B cell (primary cell): ENCODE measurements around the gene TAF11L9. TPM values are rescaled to one million over a fixed set of nuclear protein-coding genes. Genes with fewer than 3 reads are reported as not detected.
"Not testable (repeated sequence)": the region's sequence is repeated elsewhere in the genome, so short reads cannot be mapped to it uniquely, and the experiment has no call there.

Source experiments
- ATAC-seq: fragments of 200-7000 bp; cut with Tn5 transposase; one replicate; pipeline ENCODE4 v1.10.0; 2021; ENCODE audit warnings: low read depth, mild to moderate bottlenecking, moderate number of reproducible peaks, moderate library complexity
- CTCF ChIA-PET: fragments of 350-600 bp; sonication (Branson Sonifier 250); formaldehyde crosslinking; loops from one replicate; lab custom pipeline; 2021; ENCODE audit warnings: antibody characterized with exemption, inconsistent platforms; lab: Charles Lee
- POLR2A ChIA-PET: fragments of 350-600 bp; sonication (Branson Sonifier 250); formaldehyde crosslinking; loops from one replicate; lab custom pipeline; 2021; ENCODE audit warnings: antibody characterized with exemption; lab: Charles Lee
- DNase-seq: peaks from one replicate; pipeline ENCODE4 v3.0.0; 2013
- H2AFZ ChIP-seq: 2 replicates; pipeline ENCODE4 v1.6.1; 2012; ENCODE audit warnings: mild to moderate bottlenecking, low read depth, low read length; ENCODE audit not compliant: insufficient read depth, poor library complexity, severe bottlenecking
- H3K27ac ChIP-seq, 2 donors: 1 replicate in 1 of 2; 2 replicates in 1 of 2; pipeline ENCODE4 v1.5.1; 2012 to 2013; ENCODE audit warnings: low read length in 2 of 2, mild to moderate bottlenecking in 2 of 2, moderate library complexity in 1 of 2
- H3K27me3 ChIP-seq, 4 experiments: fragments of 200-600 bp in 1 of 4; sonication (generic) in 1 of 4; replicated peaks in 1 of 4; 1 replicate in 2 of 4; 2 replicates in 2 of 4; pipeline versions ENCODE4 v1.6.1 to v1.7.0; 2013 to 2016; ENCODE audit warnings: low read length in 3 of 4, mild to moderate bottlenecking in 2 of 4, mixed read lengths in 1 of 4, moderate library complexity in 1 of 4; ENCODE audit not compliant: insufficient read depth in 4 of 4, control insufficient read depth in 3 of 4; ENCODE audit errors: control extremely low read depth in 1 of 4
- H3K36me3 ChIP-seq, 2 experiments: replicated peaks in 1 of 2; 1 replicate in 1 of 2; 2 replicates in 1 of 2; pipeline versions ENCODE4 v1.6.1 to v1.7.1; 2013; ENCODE audit warnings: low read length in 1 of 2; ENCODE audit not compliant: insufficient read depth in 2 of 2, control insufficient read depth in 1 of 2; ENCODE audit errors: control extremely low read depth in 1 of 2, extremely low read depth in 1 of 2
- H3K4me1 ChIP-seq, 2 donors: fragments of 200-600 bp in 1 of 2; sonication (generic) in 1 of 2; 1 replicate in 1 of 2; 2 replicates in 1 of 2; pipeline versions ENCODE4 v1.5.1 to v1.6.1; 2013 to 2017; ENCODE audit warnings: low read length in 2 of 2; ENCODE audit not compliant: control insufficient read depth in 2 of 2, insufficient read depth in 2 of 2
- H3K4me2 ChIP-seq: replicated peaks from 2 replicates; pipeline ENCODE3; 2012; ENCODE audit warnings: mild to moderate bottlenecking, low read depth, low read length; ENCODE audit not compliant: poor library complexity, severe bottlenecking
- H3K4me3 ChIP-seq, 5 experiments: fragments of 200-600 bp in 1 of 5; sonication (generic) in 1 of 5; 1 replicate in 3 of 5; 2 replicates in 2 of 5; pipeline versions ENCODE4 v1.5.1 to v1.7.0; 2011 to 2016; ENCODE audit warnings: low read length in 4 of 5, mild to moderate bottlenecking in 4 of 5, low read depth in 2 of 5, control low read depth in 1 of 5, moderate library complexity in 1 of 5; ENCODE audit not compliant: insufficient read depth in 1 of 5; ENCODE audit errors: control extremely low read depth in 1 of 5, extremely low read depth in 1 of 5
- H3K79me2 ChIP-seq: fragments of 200-600 bp; sonication (generic); one replicate; pipeline ENCODE4 v1.6.0; 2016; ENCODE audit warnings: low read length; ENCODE audit not compliant: control insufficient read depth, insufficient read depth
- H3K9ac ChIP-seq: fragments of 200-600 bp; sonication (generic); 2 replicates; pipeline ENCODE4 v1.6.1; 2017; ENCODE audit warnings: mild to moderate bottlenecking, low read length, moderate library complexity
- H3K9me3 ChIP-seq, 3 donors: one replicate each; pipeline versions ENCODE4 v1.6.1 to v1.7.1; 2013; ENCODE audit warnings: low read length in 2 of 3; ENCODE audit not compliant: control insufficient read depth in 2 of 3, insufficient read depth in 1 of 3; ENCODE audit errors: control extremely low read depth in 1 of 3
- H4K20me1 ChIP-seq: 2 replicates; pipeline ENCODE4 v1.6.0; 2012; ENCODE audit warnings: mild to moderate bottlenecking, low read length; ENCODE audit not compliant: insufficient read depth, control insufficient read depth, poor library complexity, severe bottlenecking
- H3K27ac Mint-ChIP-seq: one replicate; pipeline ENCODE4 v1.8.0; 2021; ENCODE audit warnings: mixed read lengths
- H3K27me3 Mint-ChIP-seq: one replicate; pipeline ENCODE4 v1.8.0; 2021; ENCODE audit warnings: mixed read lengths
- H3K4me1 Mint-ChIP-seq: one replicate; pipeline ENCODE4 v1.8.0; 2021; ENCODE audit warnings: mixed read lengths
- H3K4me3 Mint-ChIP-seq: one replicate; pipeline ENCODE4 v1.8.0; 2021; ENCODE audit warnings: mixed read lengths
- H3K9me3 Mint-ChIP-seq: one replicate; pipeline ENCODE4 v1.8.0; 2022; ENCODE audit warnings: mixed read lengths; ENCODE audit not compliant: insufficient read depth
- CTCF ChIP-seq: fragments of 200-600 bp; IDR thresholded peaks from one replicate; pipeline ENCODE4 v1.8.0; 2022; ENCODE audit warnings: antibody characterized with exemption, mild to moderate bottlenecking
- EZH2 ChIP-seq: IDR thresholded peaks from 2 replicates; pipeline ENCODE4 v1.6.1; 2012; ENCODE audit warnings: borderline replicate concordance, low read depth, mild to moderate bottlenecking, moderate library complexity, low read length; ENCODE audit not compliant: insufficient read depth, poor library complexity, severe bottlenecking
- WGBS: methylation state at CpG from one replicate; pipeline ENCODE4 v1.1.5; 2013; ENCODE audit warnings: missing lambda C conversion rate; ENCODE audit not compliant: insufficient coverage; 5-methylcytosine and 5-hydroxymethylcytosine counted together
- intact Hi-C: fragments of 100-400 bp; cut with micrococcal nuclease; formaldehyde crosslinking; loops from one replicate; pipeline ENCODE4 v1.10.0; 2022
- polyA plus RNA-seq: library from polyadenylated mRNA; depleted of rRNA; stranded (reverse); fragments of >200 nt; gene quantifications from 2 replicates; pipeline ENCODE4 v1.2.3, GENCODE V29; 2012
- total RNA-seq, 2 donors: library from RNA; stranded (reverse); fragments of 120-200 nt in 1 of 2; gene quantifications; 1 replicate in 1 of 2; 2 replicates in 1 of 2; pipeline versions ENCODE4 v1.2.3 to v1.2.4, GENCODE V29; 2013 to 2022

TAF11L9 gene
- total and polyA plus RNA-seq, 2 donors (not counting 1 experiment from before 2014, with no cell fraction given) = not detected

- peaks cover 3% of the 10 kb centered on the region for H3K9me3 Mint-ChIP-seq
- Histone ChIP-seq H3K4me2 (no peak overlapping the region), H3K27ac (no peak overlapping the region), H3K27me3 (no peaks in the 10 kb centered on the region), H3K4me1 (no peaks in the 10 kb centered on the region), H4K20me1 (no peaks in the 10 kb centered on the region), H3K36me3 (no peaks in the 10 kb centered on the region), H3K9ac (no peak overlapping the region), H3K9me3 (peaks cover 0 to 11% (median 0%) of the 10 kb centered on the region in 3 donors), H2AFZ (no peak overlapping the region), H3K79me2 (no peaks in the 10 kb centered on the region), H3K4me3 (no peak overlapping the region)
- no peaks in the 10 kb centered on the region for H3K4me1 Mint-ChIP-seq
- DNase-seq = no peak
- H3K4me3 Mint-ChIP-seq = no peak overlapping the region
- ATAC-seq = no peak
- ChIA-PET POLR2A (no interaction called here), CTCF (no interaction called here)
- 82% methylated on average over 2 of the region's 3 CpGs for WGBS
- no peak for TF ChIP-seq EZH2
- TF ChIP-seq CTCF = no peak
- no peak overlapping the region for H3K27ac Mint-ChIP-seq
- H3K27me3 Mint-ChIP-seq = peaks cover 4% of the 10 kb centered on the region
- intact Hi-C loops = no loop called here
Observed at GRCh38 chr5:17619354-17619753, 25.2 kb upstream of the TAF11L9 start.

- Mint-ChIP-seq H3K4me3 (no peak overlapping the region), H3K4me1 (no peaks in the 10 kb centered on the region), H3K9me3 (peaks cover 3% of the 10 kb centered on the region), H3K27me3 (no peaks in the 10 kb centered on the region), H3K27ac (no peak overlapping the region)
- H2AFZ ChIP-seq = no peak overlapping the region
- H4K20me1 ChIP-seq = no peaks in the 10 kb centered on the region
- no peak overlapping the region for H3K4me3 ChIP-seq
- no peaks in the 10 kb centered on the region for H3K79me2 ChIP-seq
- POLR2A ChIA-PET = no interaction called here
- TF ChIP-seq CTCF (no peak), EZH2 (no peak)
- WGBS = 92% methylated on average over 14 of the region's 17 CpGs
- peaks cover 0 to 5% (median 0%) of the 10 kb centered on the region in 3 donors for H3K9me3 ChIP-seq
- no peaks in the 10 kb centered on the region for H3K36me3 ChIP-seq
- H3K27me3 ChIP-seq = no peaks in the 10 kb centered on the region
- no peak for DNase-seq
- no peaks in the 10 kb centered on the region for H3K4me1 ChIP-seq
- intact Hi-C loops = no loop called here
- CTCF ChIA-PET = interaction anchor here (1.3 kb wide), 1 partner anchor 399 kb away, joined by 3 read pairs; no protein-coding TSS in a partner anchor
- H3K9ac ChIP-seq = no peak overlapping the region
- no peak overlapping the region for H3K27ac ChIP-seq
- no peak for ATAC-seq
- H3K4me2 ChIP-seq = no peak overlapping the region
Observed at GRCh38 chr5:17614872-17615605, 20.8 kb upstream of the TAF11L9 start.

- intact Hi-C loops, H3K4me1 ChIP-seq, H3K9me3 ChIP-seq, H2AFZ ChIP-seq, H3K4me3 ChIP-seq, H3K36me3 ChIP-seq, H3K79me2 ChIP-seq, H3K4me2 ChIP-seq, H3K4me1 Mint-ChIP-seq, H3K9me3 Mint-ChIP-seq, H3K27me3 ChIP-seq, CTCF ChIA-PET, H4K20me1 ChIP-seq, H3K9ac ChIP-seq, H3K27ac ChIP-seq, H3K27ac Mint-ChIP-seq, ATAC-seq, DNase-seq, H3K27me3 Mint-ChIP-seq, H3K4me3 Mint-ChIP-seq, POLR2A ChIA-PET: not testable (repeated sequence)
- 83% methylated on average over 2 of the region's 2 CpGs for WGBS
Observed at GRCh38 chr5:17610092-17610491, 15.9 kb upstream of the TAF11L9 start, which contains the start of gene TAF11L12. Gene TAF11L12 (plus strand): TSS chr5:17610392.
